ENCODE measurements around the gene PDE4D. TPM values are rescaled to one million over a fixed set of nuclear protein-coding genes. Genes with fewer than 3 reads are reported as not detected.

Gene PDE4D
- total and polyA plus RNA-seq, 2 of the 4 experiments (the other 2 are of a cell fraction), result 1.4 to 7.9 TPM

DNA sequence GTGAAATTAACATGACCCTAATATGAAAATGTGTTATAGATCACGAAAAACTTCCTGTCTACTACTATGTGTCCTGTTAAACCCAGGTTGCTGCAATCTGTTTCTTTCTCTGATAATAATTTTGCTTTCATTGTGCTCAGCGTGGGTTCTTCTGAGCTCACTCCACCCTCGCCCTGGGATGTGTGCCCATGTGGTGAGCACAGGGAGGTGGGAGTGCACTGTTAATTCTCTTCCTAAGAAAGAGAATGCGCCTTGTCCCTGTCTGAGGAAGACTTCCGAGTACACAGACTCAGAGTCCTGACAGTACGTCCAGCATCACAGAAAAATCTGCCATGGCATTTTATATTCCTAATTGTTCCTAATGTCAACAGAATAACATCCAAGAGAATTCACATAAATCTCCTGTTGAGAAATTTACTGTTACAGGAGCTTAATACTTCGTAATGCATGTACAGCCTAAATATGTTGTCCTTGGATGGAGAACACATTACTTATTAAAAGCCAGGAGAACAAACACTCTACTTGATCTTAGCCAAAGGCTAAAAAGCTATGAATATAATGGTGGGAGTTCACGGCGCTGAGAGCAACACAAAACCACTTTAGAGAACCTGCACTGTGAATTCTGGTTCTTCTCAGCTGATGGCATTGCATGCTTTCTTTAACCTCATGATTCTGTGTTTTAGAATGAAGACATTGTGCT, 102.6 kb downstream of the PDE4D start:
- Histone ChIP-seq H2BK20ac (ENCODE audit: low read depth, low read length) (no peak overlapping the region), H2BK120ac (ENCODE audit: low read depth, low read length) (no peak overlapping the region), H2AFZ (replicated peaks; ENCODE audit: low read length, poor library complexity) (no peak overlapping the region), H3K36me3 (ENCODE audit: control insufficient read depth, insufficient read depth, low read length) (no peaks in the 10 kb centered on the region), H4K20me1 (ENCODE audit: insufficient read depth, low read length) (no peaks in the 10 kb centered on the region), H3K27ac (ENCODE audit: insufficient read depth, low read length) (no peak overlapping the region), H2AK5ac (ENCODE audit: low read depth, low read length) (no peak overlapping the region), H3K27me3 (ENCODE audit: control insufficient read depth, insufficient read depth, low read length) (no peaks in the 10 kb centered on the region; the same call in 1 of the 2 replicates), H3K14ac (replicated peaks; ENCODE audit: low read depth, low read length) (no peak overlapping the region), H2BK15ac (ENCODE audit: low read depth, low read length) (no peak overlapping the region), H3K4ac (ENCODE audit: low read depth, low read length) (no peak overlapping the region), H3K79me1 (ENCODE audit: low read depth in 1 of 2, low read length in 2 of 2) (no peaks in the 10 kb centered on the region), H3K23ac (ENCODE audit: low read depth, low read length) (no peak overlapping the region), H3K56ac (ENCODE audit: extremely low read depth, insufficient read depth, low read length) (no peak overlapping the region), H2BK5ac (ENCODE audit: low read depth, low read length, poor library complexity, severe bottlenecking) (no peak overlapping the region), H4K8ac (ENCODE audit: low read depth in 2 of 2, low read length in 2 of 2) (no peak overlapping the region), H3K9me3 (ENCODE audit: control insufficient read depth, insufficient read depth, low read length) (no peaks in the 10 kb centered on the region), H2AK9ac (replicated peaks; ENCODE audit: low read depth, low read length, poor library complexity) (no peak overlapping the region), H3K18ac (ENCODE audit: low read depth, low read length) (no peak overlapping the region), H4K91ac (ENCODE audit: insufficient read depth, low read depth, low read length) (no peak overlapping the region), H3K9me1 (ENCODE audit: insufficient read depth, low read length) (no peaks in the 10 kb centered on the region; the same call in 1 of the 2 replicates), H4K5ac (ENCODE audit: low read depth, low read length) (no peak overlapping the region), H3K9ac (ENCODE audit: low read depth, low read length) (no peak overlapping the region), H3K4me3 (ENCODE audit: insufficient read depth, low read depth, low read length) (no peak overlapping the region), H3K4me1 (ENCODE audit: control insufficient read depth, insufficient read depth, low read length) (peaks cover 2% of the 10 kb centered on the region; the same call in 1 of the 2 replicates), H3K4me2 (ENCODE audit: low read depth, low read length) (no peak overlapping the region)
- dilution Hi-C loops (cut with HindIII; ENCODE audit: low sequenced_read_pairs, unreplicated experiment), result no loop called here
- WGBS, 2 experiments (ENCODE audit: extremely low coverage in 2 of 2, insufficient read length in 1 of 2), result 87% methylated on average over 5 of the region's 9 CpGs; no CpG with 5 or more reads in 1 of the 2 experiments
- ChIA-PET CTCF (interaction anchor here (0.8 to 0.9 kb wide), 2 partner anchors 9 to 285 kb away, joined by 3 read pairs; no protein-coding TSS in a partner anchor), POLR2A (ENCODE audit: unreplicated experiment) (no interaction called here)
- in situ Hi-C loops (cut with MboI; ENCODE audit: low sequenced_read_pairs), result loop anchor here (25.0 kb wide), 1 partner anchor 279 kb away; no protein-coding TSS in a partner anchor
- TF ChIP-seq CHD1 (IDR thresholded peaks at IDR 0.05; ENCODE audit: low read depth, low read length) (no peak), USF2 (IDR thresholded peaks at IDR 0.05; ENCODE audit: low read depth, low read length) (no peak), MAZ (IDR thresholded peaks at IDR 0.05; ENCODE audit: borderline replicate concordance, low read depth, low read length) (no peak), POLR2A (IDR thresholded peaks at IDR 0.05; ENCODE audit: low read depth, low read length) (no peak), MAFK (IDR thresholded peaks at IDR 0.05; ENCODE audit: low read depth, low read length) (no peak), NFE2L2 (IDR thresholded peaks at IDR 0.05; ENCODE audit: low read depth, low read length) (no peak), CEBPB (IDR thresholded peaks at IDR 0.05; ENCODE audit: low read depth, low read length) (no peak), MXI1 (IDR thresholded peaks at IDR 0.05; ENCODE audit: borderline replicate concordance, low read depth, low read length) (no peak), RFX5 (IDR thresholded peaks at IDR 0.05; ENCODE audit: low read depth, low read length) (no peak), SMC3 (IDR thresholded peaks at IDR 0.05; ENCODE audit: low read depth, low read length) (no peak), BHLHE40 (IDR thresholded peaks at IDR 0.05; ENCODE audit: low read depth, low read length) (no peak), RCOR1 (IDR thresholded peaks at IDR 0.05; ENCODE audit: insufficient replicate concordance, low read length) (no peak), FOS (IDR thresholded peaks at IDR 0.05; ENCODE audit: low read depth, low read length) (no peak)
- TF ChIP-seq, protein P1, sequence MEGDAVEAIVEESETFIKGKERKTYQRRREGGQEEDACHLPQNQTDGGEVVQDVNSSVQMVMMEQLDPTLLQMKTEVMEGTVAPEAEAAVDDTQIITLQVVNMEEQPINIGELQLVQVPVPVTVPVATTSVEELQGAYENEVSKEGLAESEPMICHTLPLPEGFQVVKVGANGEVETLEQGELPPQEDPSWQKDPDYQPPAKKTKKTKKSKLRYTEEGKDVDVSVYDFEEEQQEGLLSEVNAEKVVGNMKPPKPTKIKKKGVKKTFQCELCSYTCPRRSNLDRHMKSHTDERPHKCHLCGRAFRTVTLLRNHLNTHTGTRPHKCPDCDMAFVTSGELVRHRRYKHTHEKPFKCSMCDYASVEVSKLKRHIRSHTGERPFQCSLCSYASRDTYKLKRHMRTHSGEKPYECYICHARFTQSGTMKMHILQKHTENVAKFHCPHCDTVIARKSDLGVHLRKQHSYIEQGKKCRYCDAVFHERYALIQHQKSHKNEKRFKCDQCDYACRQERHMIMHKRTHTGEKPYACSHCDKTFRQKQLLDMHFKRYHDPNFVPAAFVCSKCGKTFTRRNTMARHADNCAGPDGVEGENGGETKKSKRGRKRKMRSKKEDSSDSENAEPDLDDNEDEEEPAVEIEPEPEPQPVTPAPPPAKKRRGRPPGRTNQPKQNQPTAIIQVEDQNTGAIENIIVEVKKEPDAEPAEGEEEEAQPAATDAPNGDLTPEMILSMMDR (conservative IDR thresholded peaks at IDR 0.05; ENCODE audit: low read depth, low read length), result no peak
- DNase-seq, result no peak
- intact Hi-C loops (cut with micrococcal nuclease), result no loop called here
- no TSS peak for BruUV-seq (replicated peaks)
- ATAC-seq (ENCODE audit: low read depth), result no peak

Data from IMR-90 (cell line).